H1 (cell line): ENCODE results near the gene TMPRSS12. TPM values are rescaled to one million over a fixed set of nuclear protein-coding genes. Genes with fewer than 3 reads are reported as not detected.

Source experiments
- CTCF ChIA-PET: fragments of 300-600 bp; sonication (Branson Sonifier 250); formaldehyde crosslinking; loops from one replicate; lab custom pipeline; 2021; ENCODE audit not compliant: partially characterized antibody; lab: Charles Lee
- POLR2A ChIA-PET: fragments of 300-600 bp; sonication (Branson Sonifier 250); formaldehyde crosslinking; loops from one replicate; lab custom pipeline; 2021; ENCODE audit warnings: inconsistent platforms; ENCODE audit not compliant: partially characterized antibody; lab: Charles Lee
- DNase-seq, 2 experiments: peaks; one replicate each; pipeline versions ENCODE4 v3.0.0 to v3.0.0-alpha.2; 2010 to 2022; ENCODE audit warnings: low spot score in 2 of 2, low read depth in 1 of 2, mixed read lengths in 1 of 2
- FAIRE-seq: peaks from 2 replicates; lab custom pipeline; 2011; peaks lifted over from hg19 to GRCh38; lab: Jason Lieb, UNC
- H2AFZ ChIP-seq: 2 replicates; pipeline ENCODE4 v1.8.1; 2012; ENCODE audit warnings: low read length, inconsistent platforms
- H2AK5ac ChIP-seq: 2 replicates; pipeline ENCODE4 v1.6.1; 2013; ENCODE audit warnings: low read depth, low read length
- H2BK120ac ChIP-seq: replicated peaks from 2 replicates; pipeline ENCODE3; 2013; ENCODE audit warnings: low read depth, low read length, inconsistent platforms
- H2BK12ac ChIP-seq: 2 replicates; pipeline ENCODE4 v1.6.1; 2013; ENCODE audit warnings: low read depth, low read length
- H2BK15ac ChIP-seq: 2 replicates; pipeline ENCODE4 v1.6.1; 2013; ENCODE audit warnings: low read length
- H2BK20ac ChIP-seq: 2 replicates; pipeline ENCODE4 v1.6.1; 2013; ENCODE audit warnings: low read length
- H2BK5ac ChIP-seq: 2 replicates; pipeline ENCODE4 v1.6.1; 2013; ENCODE audit warnings: low read depth, low read length
- H3K14ac ChIP-seq: 2 replicates; pipeline ENCODE4 v1.6.1; 2013; ENCODE audit warnings: inconsistent platforms; ENCODE audit not compliant: insufficient read length
- H3K18ac ChIP-seq: 2 replicates; pipeline ENCODE4 v1.6.1; 2013; ENCODE audit warnings: low read length; ENCODE audit errors: extremely low read depth
- H3K23ac ChIP-seq: 2 replicates; pipeline ENCODE4 v1.6.1; 2013; ENCODE audit warnings: inconsistent platforms; ENCODE audit not compliant: insufficient read length
- H3K23me2 ChIP-seq: 2 replicates; pipeline ENCODE4 v1.6.1; 2013; ENCODE audit warnings: low read depth, low read length
- H3K27ac ChIP-seq: 2 replicates; pipeline ENCODE4 v1.6.1; 2011; ENCODE audit warnings: low read depth, low read length, inconsistent platforms
- H3K27me3 ChIP-seq, 4 experiments: replicated peaks in 1 of 4; 1 replicate in 1 of 4; 2 replicates in 3 of 4; pipeline versions ENCODE4 v1.6.1 to v1.8.1; 2011 to 2013; ENCODE audit warnings: low read length in 3 of 4, mild to moderate bottlenecking in 3 of 4, inconsistent platforms in 2 of 4, mixed read lengths in 2 of 4, moderate library complexity in 1 of 4; ENCODE audit not compliant: control insufficient read depth in 3 of 4, insufficient read depth in 3 of 4; ENCODE audit errors: extremely low read depth in 1 of 4
- H3K36me3 ChIP-seq, 4 experiments: 2 replicates each; pipeline versions ENCODE4 v1.6.1 to v1.8.1; 2011 to 2013; ENCODE audit warnings: mild to moderate bottlenecking in 4 of 4, low read length in 3 of 4, moderate library complexity in 2 of 4, control low read depth in 1 of 4, inconsistent platforms in 1 of 4; ENCODE audit not compliant: insufficient read depth in 4 of 4, control insufficient read depth in 2 of 4
- H3K4ac ChIP-seq: replicated peaks from 2 replicates; pipeline ENCODE3; 2013; ENCODE audit warnings: low read length, low read depth, mixed read lengths, inconsistent platforms; ENCODE audit not compliant: insufficient read length
- H3K4me1 ChIP-seq, 4 experiments: replicated peaks in 1 of 4; 1 replicate in 1 of 4; 2 replicates in 3 of 4; pipeline versions ENCODE4 v1.6.1 to v1.8.1; 2011 to 2013; ENCODE audit warnings: low read length in 3 of 4, inconsistent platforms in 2 of 4, mixed read lengths in 1 of 4; ENCODE audit not compliant: insufficient read depth in 4 of 4, control insufficient read depth in 3 of 4
- H3K4me2 ChIP-seq, 2 experiments: 2 replicates each; pipeline versions ENCODE4 v1.6.1 to v1.8.1; 2011 to 2013; ENCODE audit warnings: low read depth in 2 of 2, low read length in 2 of 2, control low read depth in 1 of 2, inconsistent platforms in 1 of 2, mild to moderate bottlenecking in 1 of 2; ENCODE audit not compliant: insufficient read depth in 1 of 2
- H3K4me3 ChIP-seq, 4 experiments: fragments of 200-600, 300-600 bp in 1 of 4; sonication (generic), shearing (Covaris generic), sonication (Bioruptor Twin) in 1 of 4; 2 replicates each; pipeline versions ENCODE4 v1.5.1 to v1.8.1; 2011 to 2016; ENCODE audit warnings: low read length in 4 of 4, low read depth in 3 of 4, control low read depth in 2 of 4, inconsistent platforms in 2 of 4, mild to moderate bottlenecking in 2 of 4, mixed read lengths in 1 of 4, moderate library complexity in 1 of 4; ENCODE audit not compliant: insufficient read depth in 2 of 4; ENCODE audit errors: extremely low read depth in 1 of 4
- H3K56ac ChIP-seq: replicated peaks from 2 replicates; pipeline ENCODE3; 2013; ENCODE audit warnings: low read depth, mild to moderate bottlenecking, mixed read lengths, low read length, inconsistent platforms; ENCODE audit not compliant: insufficient read length
- H3K79me1 ChIP-seq: 2 replicates; pipeline ENCODE4 v1.6.1; 2013; ENCODE audit warnings: low read depth, low read length, control low read depth
- H3K79me2 ChIP-seq, 2 experiments: 2 replicates each; pipeline versions ENCODE4 v1.6.1 to v1.8.1; 2012 to 2013; ENCODE audit warnings: low read length in 2 of 2, mild to moderate bottlenecking in 2 of 2, inconsistent platforms in 1 of 2; ENCODE audit not compliant: insufficient read depth in 2 of 2, control insufficient read depth in 1 of 2
- H3K9ac ChIP-seq, 4 experiments: replicated peaks in 1 of 4; 1 replicate in 1 of 4; 2 replicates in 3 of 4; pipeline versions ENCODE4 v1.6.1 to v1.8.1; 2011 to 2013; ENCODE audit warnings: low read depth in 3 of 4, low read length in 3 of 4, control low read depth in 2 of 4, mild to moderate bottlenecking in 2 of 4, moderate library complexity in 2 of 4, inconsistent platforms in 1 of 4; ENCODE audit errors: extremely low read depth in 1 of 4
- H3K9me3 ChIP-seq, 2 experiments: 2 replicates each; pipeline versions ENCODE4 v1.6.1 to v1.8.1; 2012 to 2013; ENCODE audit warnings: mild to moderate bottlenecking in 2 of 2, moderate library complexity in 2 of 2, control low read depth in 1 of 2, inconsistent platforms in 1 of 2, low read depth in 1 of 2, low read length in 1 of 2, mixed read lengths in 1 of 2; ENCODE audit not compliant: insufficient read depth in 2 of 2
- H4K20me1 ChIP-seq, 2 experiments: replicated peaks in 1 of 2; 2 replicates each; pipeline versions ENCODE3 to v1.8.1; 2011 to 2013; ENCODE audit warnings: inconsistent platforms in 2 of 2, low read length in 2 of 2, mild to moderate bottlenecking in 1 of 2; ENCODE audit not compliant: insufficient read depth in 2 of 2, control insufficient read depth in 1 of 2
- H4K5ac ChIP-seq: 2 replicates; pipeline ENCODE4 v1.6.1; 2013; ENCODE audit warnings: low read length, low read depth, mixed read lengths, inconsistent platforms; ENCODE audit not compliant: insufficient read length
- H4K8ac ChIP-seq: 2 replicates; pipeline ENCODE4 v1.8.0; 2013; ENCODE audit warnings: mild to moderate bottlenecking, moderate library complexity, low read length, inconsistent platforms; ENCODE audit not compliant: insufficient read depth; ENCODE audit errors: extremely low read depth
- H4K91ac ChIP-seq: replicated peaks from 2 replicates; pipeline ENCODE3; 2013; ENCODE audit warnings: low read length, mixed read lengths, inconsistent platforms; ENCODE audit not compliant: insufficient read length
- BACH1 ChIP-seq: IDR thresholded peaks from 2 replicates; pipeline ENCODE4 v1.6.1; 2012; ENCODE audit warnings: low read length, improper control_type of control experiment
- CBX5 ChIP-seq: fragments of 300-800, 300-1000 bp; sonication (generic); IDR thresholded peaks from 2 replicates; pipeline ENCODE4 v1.7.1; 2016; ENCODE audit warnings: antibody characterized with exemption, low read length, low read depth
- CHD1 ChIP-seq: IDR thresholded peaks from 2 replicates; pipeline ENCODE4 v1.6.1; 2012; ENCODE audit warnings: low read depth, low read length, improper control_type of control experiment
- SRF ChIP-seq: IDR thresholded peaks from 2 replicates; pipeline ENCODE4 v1.6.1; 2011; ENCODE audit warnings: mild to moderate bottlenecking, low read depth, low read length, moderate library complexity
- TAF1 ChIP-seq: IDR thresholded peaks from 2 replicates; pipeline ENCODE4 v1.6.1; 2011; ENCODE audit warnings: mild to moderate bottlenecking, low read depth, low read length
- TBP ChIP-seq: IDR thresholded peaks from 2 replicates; pipeline ENCODE4 v1.6.1; 2011; ENCODE audit warnings: low read depth, low read length, improper control_type of control experiment
- TEAD4 ChIP-seq: IDR thresholded peaks from 2 replicates; pipeline ENCODE4 v1.6.1; 2012; ENCODE audit warnings: low read depth, low read length, inconsistent platforms, mixed read lengths
- WGBS, 2 experiments: shearing (Covaris generic) in 1 of 2; methylation state at CpG; one replicate each; pipeline versions ENCODE4 v1.1.6 to v1.1.7; 2013 to 2015; ENCODE audit warnings: low lambda C conversion rate in 2 of 2, mixed read lengths in 2 of 2, inconsistent platforms in 1 of 2, low coverage in 1 of 2, missing lambda C conversion rate in 1 of 2; ENCODE audit not compliant: insufficient replicate concordance in 2 of 2, insufficient coverage in 1 of 2, insufficient read length in 1 of 2; ENCODE audit errors: extremely low coverage in 1 of 2, missing lambda C conversion rate in 1 of 2; 5-methylcytosine and 5-hydroxymethylcytosine counted together
- polyA plus RNA-seq, 7 experiments: library from polyadenylated mRNA; depleted of rRNA in 3 of 7; stranded (reverse) in 5 of 7; unstranded in 2 of 7; fragments of >200 nt in 5 of 7; fragments of 200-250 nt in 2 of 7; gene quantifications; 1 replicate in 5 of 7; 2 replicates in 1 of 7; 4 replicates in 1 of 7; pipeline versions ENCODE4 v1.2.1 to v1.2.3, GENCODE V29; 2011 to 2013; ENCODE audit warnings: missing spikeins in 2 of 7, mixed read lengths in 2 of 7
- total RNA-seq: library from RNA; stranded (reverse); fragmentation: NEBNext Ultra II Directional; extraction: Animal tissue kit (Norgen Biotek cat#: 25700); gene quantifications from 2 replicates; pipeline ENCODE4 v1.2.1, GENCODE V29; 2021

Gene TMPRSS12
- total and polyA plus RNA-seq, 2 of the 8 experiments (the other 6 are each of a cell fraction or from before 2014, with no cell fraction given), result not detected

DNA sequence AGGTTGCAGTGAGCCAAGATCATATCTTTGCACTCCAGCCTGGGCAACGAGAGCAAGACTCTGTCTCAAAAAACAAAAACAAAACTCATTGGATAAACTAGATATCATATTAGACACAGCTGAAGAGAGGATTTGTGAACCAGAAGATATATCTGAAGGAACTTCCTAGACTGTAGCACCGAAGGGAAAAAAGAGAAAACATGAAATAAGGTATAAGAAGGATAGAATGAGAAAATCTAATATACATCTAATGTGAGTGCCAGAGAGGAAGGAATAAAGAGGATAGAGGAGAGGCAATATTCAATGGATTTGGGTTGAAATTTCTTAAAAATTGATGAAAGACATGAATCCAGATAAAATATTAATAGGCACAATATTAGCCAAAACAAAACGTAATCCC lies 22.5 kb downstream of the TMPRSS12 start:
- Histone ChIP-seq H2AFZ (no peak overlapping the region), H3K56ac (no peak overlapping the region), H3K23me2 (no peaks in the 10 kb centered on the region), H3K4me2 (no peak overlapping the region), H2BK20ac (no peak overlapping the region), H3K14ac (no peak overlapping the region)
- CTCF ChIA-PET, result interaction anchor here (1.0 kb wide), 1 partner anchor 40 kb away, joined by 5 read pairs; no protein-coding TSS in a partner anchor
- no peak for TF ChIP-seq BACH1
- no peak for TF ChIP-seq CBX5
- TF ChIP-seq CHD1, result no peak
- TF ChIP-seq TAF1, result no peak
- no peak for TF ChIP-seq TEAD4
- TF ChIP-seq TBP, result no peak
- no peak for TF ChIP-seq SRF
- TF ChIP-seq, all 59 proteins: peak for 0
- no peak overlapping the region for H4K91ac ChIP-seq
- H4K20me1 ChIP-seq, result no peaks in the 10 kb centered on the region
- no peak overlapping the region for H2BK5ac ChIP-seq
- no peak overlapping the region for H2BK120ac ChIP-seq
- FAIRE-seq (no peak), DNase-seq (no peak)
- no peak overlapping the region for H3K4me3 ChIP-seq
- H3K9ac ChIP-seq, result no peak overlapping the region
- no peak overlapping the region for H4K8ac ChIP-seq
- H3K79me1 ChIP-seq, result no peaks in the 10 kb centered on the region
- no peaks in the 10 kb centered on the region for H3K36me3 ChIP-seq
- no peaks in the 10 kb centered on the region for H3K4me1 ChIP-seq
- H4K5ac ChIP-seq, result no peak overlapping the region
- POLR2A ChIA-PET, result no interaction called here
- H3K4ac ChIP-seq, result no peak overlapping the region
- no peak overlapping the region for H2AK5ac ChIP-seq
- 80% methylated on average over 3 of the region's 3 CpGs; no CpG with 5 or more reads in 1 of the 2 experiments for WGBS, 2 experiments
- no peaks in the 10 kb centered on the region for H3K79me2 ChIP-seq
- H3K18ac ChIP-seq, result no peak overlapping the region
- no peaks in the 10 kb centered on the region for H3K27me3 ChIP-seq
- H2BK12ac ChIP-seq, result no peak overlapping the region
- H3K27ac ChIP-seq, result no peak overlapping the region
- no peak overlapping the region for H3K23ac ChIP-seq
- H3K9me3 ChIP-seq, result peaks cover 6 to 10% of the 10 kb centered on the region in 2 experiments; a peak in 2 of 4 replicates
- no peak overlapping the region for H2BK15ac ChIP-seq
